Erythroblast (primary cell): ENCODE results near the gene XKR7.

Source experiments
- DNase-seq, 2 experiments: peaks; one replicate each; lab custom pipeline; 2025; lab: John Stamatoyannopoulos, UW
- GATA1 ChIP-seq: IDR thresholded peaks from 2 replicates; pipeline ENCODE4 v1.6.1; 2011; ENCODE audit warnings: low read depth, mild to moderate bottlenecking, control low read depth, low read length, moderate library complexity
- POLR2A ChIP-seq: IDR thresholded peaks from 2 replicates; pipeline ENCODE4 v1.6.1; 2011; ENCODE audit warnings: mild to moderate bottlenecking, low read length

Gene XKR7

GRCh38 chr20:32003325-32003724 is 35.4 kb downstream of the XKR7 start:
- TF ChIP-seq POLR2A (no peak), GATA1 (no peak)
- DNase-seq: no peak

GRCh38 chr20:32004963-32005362 is 37.0 kb downstream of the XKR7 start:
- DNase-seq: no peak
- TF ChIP-seq POLR2A: no peak
- no peak for TF ChIP-seq GATA1

GRCh38 chr20:32006053-32006452 is 38.1 kb downstream of the XKR7 start:
- no peak for DNase-seq
- no peak for TF ChIP-seq GATA1
- no peak for TF ChIP-seq POLR2A

- TF ChIP-seq GATA1 (no peak), POLR2A (no peak)
Observed at GRCh38 chr20:32006841-32007786, 39.2 kb downstream of the XKR7 start.

GRCh38 chr20:32007787-32008616 is 40.1 kb downstream of the XKR7 start:
- no peak for DNase-seq
- no peak for TF ChIP-seq POLR2A
- no peak for TF ChIP-seq GATA1

More at GRCh38 chr20:32006841-32007786, 39.2 kb downstream of the XKR7 start:
- DNase-seq: no peak

GRCh38 chr20:32009564-32009963 is 41.6 kb downstream of the XKR7 start:
- DNase-seq: no peak
- no peak for TF ChIP-seq GATA1
- no peak for TF ChIP-seq POLR2A

- no peak for TF ChIP-seq GATA1
- TF ChIP-seq POLR2A: no peak
- DNase-seq: no peak
Observed at GRCh38 chr20:32010101-32010500, 42.1 kb downstream of the XKR7 start, which contains the start of gene CCM2L. Gene CCM2L, plus strand, starts transcription at chr20:32010438. Its CDS starts 17 bp downstream, at chr20:32010455.

GRCh38 chr20:32010666-32011065 is 42.7 kb downstream of the XKR7 start:
- TF ChIP-seq POLR2A: no peak
- TF ChIP-seq GATA1: no peak
- no peak for DNase-seq

GRCh38 chr20:32012159-32012688 is 44.3 kb downstream of the XKR7 start:
- DNase-seq: no peak
- TF ChIP-seq GATA1 (no peak), POLR2A (no peak)

- no peak for TF ChIP-seq GATA1
- no peak for TF ChIP-seq POLR2A
- no peak for DNase-seq
Observed at GRCh38 chr20:32013326-32013725, 45.4 kb downstream of the XKR7 start.

GRCh38 chr20:32017711-32018251 is 49.8 kb downstream of the XKR7 start:
- DNase-seq: no peak
- TF ChIP-seq POLR2A: no peak
- no peak for TF ChIP-seq GATA1

GRCh38 chr20:32018269-32019155 is 50.6 kb downstream of the XKR7 start:
- no peak for TF ChIP-seq GATA1
- TF ChIP-seq POLR2A: no peak
- no peak for DNase-seq

GRCh38 chr20:32019156-32019510 is 51.2 kb downstream of the XKR7 start:
- no peak for DNase-seq
- TF ChIP-seq POLR2A: no peak
- no peak for TF ChIP-seq GATA1
